Measurements from ENCODE around the gene CDIP1. TPM values are rescaled to one million over a fixed set of nuclear protein-coding genes. Genes with fewer than 3 reads are reported as not detected.
A peak's percentile ranks its signal among the peaks of the same experiment; 100 is the strongest.

CDIP1 gene
- total RNA-seq, 1 experiment from 2014 or later: 49.7 TPM

GRCh38 chr16:4520913-4521312 is 17.7 kb downstream of the CDIP1 start:
- Histone ChIP-seq H3K23ac (ENCODE audit: insufficient read length, low read depth, low read length) (no peak overlapping the region), H2AFZ (ENCODE audit: low read length) (no peak overlapping the region), H3K4ac (ENCODE audit: low read depth, low read length) (no peak overlapping the region), H3K18ac (ENCODE audit: insufficient read length, low read depth, low read length) (no peak overlapping the region), H3K79me1 (ENCODE audit: insufficient read depth, low read depth, low read length, poor library complexity, severe bottlenecking) (no peaks in the 10 kb centered on the region), H3K23me2 (ENCODE audit: insufficient read length, low read depth, low read length, poor library complexity, severe bottlenecking) (no peaks in the 10 kb centered on the region), H3K9me3 (ENCODE audit: control insufficient read depth, low read depth, low read length) (no peaks in the 10 kb centered on the region), H4K8ac (replicated peaks; ENCODE audit: insufficient read length, low read depth, low read length) (no peak overlapping the region), H3K4me1 (ENCODE audit: insufficient read depth, low read length) (0 out of 2 replicates have a peak, but pooled peaks cover 3% of the 10 kb centered on the region), H4K5ac (ENCODE audit: insufficient read length, low read depth, low read length) (no peak overlapping the region), H2BK20ac (ENCODE audit: low read depth, low read length, poor library complexity, severe bottlenecking) (no peak overlapping the region), H3T11ph (ENCODE audit: low read length) (no peak overlapping the region), H3K9ac (ENCODE audit: extremely low read depth, insufficient read length, low read length) (no peak overlapping the region), H4K91ac (ENCODE audit: insufficient read length, low read depth, low read length) (no peak overlapping the region), H2AK5ac (ENCODE audit: insufficient read length, low read length) (no peak overlapping the region), H3K27ac (ENCODE audit: insufficient read length, low read depth, low read length) (no peak overlapping the region), H2BK120ac (ENCODE audit: low read depth, low read length, poor library complexity, severe bottlenecking) (no peak overlapping the region), H2BK12ac (ENCODE audit: insufficient read length, low read depth, low read length) (no peak overlapping the region), H3K14ac (ENCODE audit: insufficient read depth, low read length) (no peak overlapping the region; the same call in 1 of the 2 replicates), H3K79me2 (ENCODE audit: insufficient read depth, low read length) (0 out of 2 replicates have a peak, but pooled peaks cover 2% of the 10 kb centered on the region), H3K56ac (ENCODE audit: insufficient read length, low read depth, low read length) (no peak overlapping the region), H3K27me3 (ENCODE audit: insufficient read depth, low read length) (no peaks in the 10 kb centered on the region), H2BK5ac (ENCODE audit: insufficient read length, low read length) (no peak overlapping the region), H3K4me2 (ENCODE audit: insufficient read depth, insufficient read length, low read length) (no peak overlapping the region), H4K20me1 (ENCODE audit: control insufficient read depth, insufficient read depth, insufficient read length) (no peaks in the 10 kb centered on the region), H2BK15ac (ENCODE audit: low read depth, low read length) (no peak overlapping the region)
- H3K4me1 Mint-ChIP-seq: peaks cover 38 to 57% of the 10 kb centered on the region in 2 experiments
- peak overlapping the region; percentile 53 to 68 (median 61); a peak in 3 of 7 replicates for H3K27ac Mint-ChIP-seq
- H3K9me3 Mint-ChIP-seq: no peaks in the 10 kb centered on the region
- TF ChIP-seq, protein P1, sequence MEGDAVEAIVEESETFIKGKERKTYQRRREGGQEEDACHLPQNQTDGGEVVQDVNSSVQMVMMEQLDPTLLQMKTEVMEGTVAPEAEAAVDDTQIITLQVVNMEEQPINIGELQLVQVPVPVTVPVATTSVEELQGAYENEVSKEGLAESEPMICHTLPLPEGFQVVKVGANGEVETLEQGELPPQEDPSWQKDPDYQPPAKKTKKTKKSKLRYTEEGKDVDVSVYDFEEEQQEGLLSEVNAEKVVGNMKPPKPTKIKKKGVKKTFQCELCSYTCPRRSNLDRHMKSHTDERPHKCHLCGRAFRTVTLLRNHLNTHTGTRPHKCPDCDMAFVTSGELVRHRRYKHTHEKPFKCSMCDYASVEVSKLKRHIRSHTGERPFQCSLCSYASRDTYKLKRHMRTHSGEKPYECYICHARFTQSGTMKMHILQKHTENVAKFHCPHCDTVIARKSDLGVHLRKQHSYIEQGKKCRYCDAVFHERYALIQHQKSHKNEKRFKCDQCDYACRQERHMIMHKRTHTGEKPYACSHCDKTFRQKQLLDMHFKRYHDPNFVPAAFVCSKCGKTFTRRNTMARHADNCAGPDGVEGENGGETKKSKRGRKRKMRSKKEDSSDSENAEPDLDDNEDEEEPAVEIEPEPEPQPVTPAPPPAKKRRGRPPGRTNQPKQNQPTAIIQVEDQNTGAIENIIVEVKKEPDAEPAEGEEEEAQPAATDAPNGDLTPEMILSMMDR (conservative IDR thresholded peaks at IDR 0.05): no peak
- H3K36me3 Mint-ChIP-seq (ENCODE audit: insufficient read depth in 1 of 3, low read depth in 3 of 3): peaks cover 0 to 4% (median 0%) of the 10 kb centered on the region in 3 experiments; a peak in 3 of 7 replicates
- DNase-seq: no peak
- H3K27me3 Mint-ChIP-seq (ENCODE audit: low read depth): peaks cover 2% of the 10 kb centered on the region; the same call in 1 of the 2 replicates
- no CpG with 5 or more reads among the region's 7 CpGs for WGBS (ENCODE audit: extremely low coverage, insufficient read length, low lambda C conversion rate)
- H3K4me3 Mint-ChIP-seq: no peak overlapping the region
